Measurements from ENCODE around the gene PAK4.

DNA sequence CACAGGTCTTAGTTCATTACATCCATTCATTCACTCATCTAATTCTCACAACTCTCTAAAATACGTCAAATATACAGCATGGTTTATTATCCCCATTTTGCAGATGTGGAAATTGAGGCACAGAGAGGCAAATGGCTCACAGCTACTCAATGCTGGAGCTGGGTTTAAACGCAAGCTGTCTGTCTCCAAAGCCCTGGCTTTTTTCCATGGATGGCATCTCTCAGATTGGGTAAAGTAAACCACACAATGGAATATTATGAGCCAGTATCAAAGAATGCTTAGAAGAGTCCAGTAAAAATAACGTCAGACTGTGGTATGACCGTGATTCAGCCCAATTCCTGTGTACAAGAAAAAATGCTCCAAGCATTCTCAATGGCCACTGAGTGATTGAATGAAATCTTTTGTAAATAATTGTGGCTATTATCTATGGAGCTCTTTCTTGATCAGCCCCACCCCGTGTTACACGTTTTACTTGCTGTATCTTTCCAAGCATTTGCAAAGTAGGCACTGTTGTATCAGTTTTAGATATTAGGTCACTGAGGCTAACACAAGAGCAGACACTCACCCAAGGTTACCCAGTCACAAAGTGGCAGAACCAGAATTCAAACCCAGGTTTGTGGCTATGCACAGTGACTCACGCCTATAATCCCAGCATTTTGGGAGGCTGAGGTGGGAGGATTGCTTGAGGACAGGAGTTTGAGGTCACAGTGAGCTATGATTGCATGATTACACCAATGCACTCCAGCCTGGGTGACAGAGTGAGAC, 47.0 kb upstream of the PAK4 start:
- TF ChIP-seq TAF1 (IDR thresholded peaks at IDR 0.05; ENCODE audit: borderline replicate concordance, insufficient read depth, low read length) = no peak
- TF ChIP-seq, protein P1, sequence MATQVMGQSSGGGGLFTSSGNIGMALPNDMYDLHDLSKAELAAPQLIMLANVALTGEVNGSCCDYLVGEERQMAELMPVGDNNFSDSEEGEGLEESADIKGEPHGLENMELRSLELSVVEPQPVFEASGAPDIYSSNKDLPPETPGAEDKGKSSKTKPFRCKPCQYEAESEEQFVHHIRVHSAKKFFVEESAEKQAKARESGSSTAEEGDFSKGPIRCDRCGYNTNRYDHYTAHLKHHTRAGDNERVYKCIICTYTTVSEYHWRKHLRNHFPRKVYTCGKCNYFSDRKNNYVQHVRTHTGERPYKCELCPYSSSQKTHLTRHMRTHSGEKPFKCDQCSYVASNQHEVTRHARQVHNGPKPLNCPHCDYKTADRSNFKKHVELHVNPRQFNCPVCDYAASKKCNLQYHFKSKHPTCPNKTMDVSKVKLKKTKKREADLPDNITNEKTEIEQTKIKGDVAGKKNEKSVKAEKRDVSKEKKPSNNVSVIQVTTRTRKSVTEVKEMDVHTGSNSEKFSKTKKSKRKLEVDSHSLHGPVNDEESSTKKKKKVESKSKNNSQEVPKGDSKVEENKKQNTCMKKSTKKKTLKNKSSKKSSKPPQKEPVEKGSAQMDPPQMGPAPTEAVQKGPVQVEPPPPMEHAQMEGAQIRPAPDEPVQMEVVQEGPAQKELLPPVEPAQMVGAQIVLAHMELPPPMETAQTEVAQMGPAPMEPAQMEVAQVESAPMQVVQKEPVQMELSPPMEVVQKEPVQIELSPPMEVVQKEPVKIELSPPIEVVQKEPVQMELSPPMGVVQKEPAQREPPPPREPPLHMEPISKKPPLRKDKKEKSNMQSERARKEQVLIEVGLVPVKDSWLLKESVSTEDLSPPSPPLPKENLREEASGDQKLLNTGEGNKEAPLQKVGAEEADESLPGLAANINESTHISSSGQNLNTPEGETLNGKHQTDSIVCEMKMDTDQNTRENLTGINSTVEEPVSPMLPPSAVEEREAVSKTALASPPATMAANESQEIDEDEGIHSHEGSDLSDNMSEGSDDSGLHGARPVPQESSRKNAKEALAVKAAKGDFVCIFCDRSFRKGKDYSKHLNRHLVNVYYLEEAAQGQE (IDR thresholded peaks at IDR 0.05; ENCODE audit: insufficient read depth in 1 of 2, low read depth in 2 of 2, low read length in 2 of 2) = no peak
